CD4-positive, alpha-beta memory T cell (primary cell): Measurements from ENCODE around the gene CWC27. TPM values are rescaled to one million over a fixed set of nuclear protein-coding genes. Genes with fewer than 3 reads are reported as not detected.

Experiments used
- CTCF ChIA-PET: fragments of 350-600 bp; sonication (Branson Sonifier 250); formaldehyde crosslinking; loops from one replicate; lab custom pipeline; 2021; ENCODE audit warnings: inconsistent platforms; ENCODE audit not compliant: partially characterized antibody; lab: Charles Lee
- POLR2A ChIA-PET: fragments of 350-600 bp; sonication (Branson Sonifier 250); formaldehyde crosslinking; loops from one replicate; lab custom pipeline; 2021; ENCODE audit not compliant: partially characterized antibody; lab: Charles Lee
- DNase-seq, 5 donors: peaks; one replicate each; pipeline versions ENCODE4 v3.0.0 to v3.0.0-alpha.2; 2020 to 2022; ENCODE audit warnings: mixed read lengths in 1 of 5
- H3K27ac ChIP-seq: one replicate; pipeline ENCODE4 v1.7.0; 2013; ENCODE audit warnings: low read depth, low read length
- H3K27me3 ChIP-seq: 2 replicates; pipeline ENCODE4 v1.7.0; 2013; ENCODE audit warnings: mild to moderate bottlenecking, low read length, moderate library complexity; ENCODE audit not compliant: insufficient read depth
- H3K36me3 ChIP-seq: 2 replicates; pipeline ENCODE4 v1.7.0; 2013; ENCODE audit warnings: mild to moderate bottlenecking, low read length, moderate library complexity; ENCODE audit not compliant: insufficient read depth
- H3K4me1 ChIP-seq: 2 replicates; pipeline ENCODE4 v1.7.0; 2013; ENCODE audit warnings: mild to moderate bottlenecking, low read length, moderate library complexity; ENCODE audit not compliant: insufficient read depth
- H3K4me3 ChIP-seq, 2 donors: one replicate each; pipeline ENCODE4 v1.7.0; 2013; ENCODE audit warnings: low read length in 2 of 2, mild to moderate bottlenecking in 1 of 2
- H3K9me3 ChIP-seq, 2 donors: one replicate each; pipeline ENCODE4 v1.7.0; 2013; ENCODE audit warnings: low read length in 2 of 2, control low read depth in 1 of 2; ENCODE audit not compliant: control insufficient read depth in 1 of 2
- H3K27ac Mint-ChIP-seq, 7 donors: one replicate each; pipeline ENCODE4 v1.8.0; 2020 to 2021; ENCODE audit warnings: mixed read lengths in 7 of 7, mild to moderate bottlenecking in 6 of 7, inconsistent platforms in 3 of 7, moderate library complexity in 3 of 7
- H3K27me3 Mint-ChIP-seq, 2 donors: one replicate each; pipeline ENCODE4 v1.8.0; 2020 to 2021; ENCODE audit warnings: mixed read lengths in 2 of 2
- H3K36me3 Mint-ChIP-seq, 2 donors: one replicate each; pipeline ENCODE4 v1.8.0; 2020 to 2021; ENCODE audit warnings: mixed read lengths in 2 of 2, inconsistent platforms in 1 of 2, mild to moderate bottlenecking in 1 of 2
- H3K4me1 Mint-ChIP-seq, 4 donors: one replicate each; pipeline ENCODE4 v1.8.0; 2020 to 2021; ENCODE audit warnings: mixed read lengths in 4 of 4, mild to moderate bottlenecking in 1 of 4
- H3K4me3 Mint-ChIP-seq, 8 donors: one replicate each; pipeline ENCODE4 v1.8.0; 2020 to 2021; ENCODE audit warnings: mixed read lengths in 8 of 8, mild to moderate bottlenecking in 7 of 8, moderate library complexity in 6 of 8, inconsistent platforms in 3 of 8
- H3K9me3 Mint-ChIP-seq, 8 donors: one replicate each; pipeline ENCODE4 v1.8.0; 2020 to 2021; ENCODE audit warnings: mixed read lengths in 8 of 8, mild to moderate bottlenecking in 5 of 8, inconsistent platforms in 3 of 8, moderate library complexity in 1 of 8
- intact Hi-C: fragments of 100-400 bp; cut with micrococcal nuclease; formaldehyde crosslinking; loops from one replicate; pipeline ENCODE4 v1.15.1; 2023
- polyA plus RNA-seq, 2 donors: library from polyadenylated mRNA; unstranded; fragments of 300-500 nt; fragmentation: Illumina TruSeq; gene quantifications; one replicate each; pipeline ENCODE4 v1.2.3, GENCODE V29; 2021
- total RNA-seq, 2 experiments: library from RNA; stranded (reverse); gene quantifications; one replicate each; pipeline ENCODE4 v1.2.3, GENCODE V29; 2021

The CWC27 gene
- total and polyA plus RNA-seq, 4 experiments from 2014 or later = 16.8 to 37.7 (median 22.9) TPM

DNA sequence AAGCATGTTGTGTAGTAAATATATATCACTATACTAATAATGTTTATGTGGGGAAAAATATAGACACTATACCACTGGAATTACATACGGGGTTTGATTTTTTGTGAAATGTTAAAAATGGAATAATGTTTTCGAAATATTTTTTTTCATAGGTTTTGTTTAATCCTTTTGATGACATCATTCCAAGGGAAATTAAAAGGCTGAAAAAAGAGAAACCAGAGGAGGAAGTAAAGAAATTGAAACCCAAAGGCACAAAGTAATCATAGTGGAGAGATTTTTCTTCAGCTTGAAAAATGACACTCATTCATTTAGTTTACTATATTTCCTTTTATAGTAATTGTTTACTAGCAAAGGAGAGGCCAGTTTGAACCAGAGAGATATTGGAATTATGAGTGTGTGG is 17.6 kb downstream of the CWC27 start:
- H3K4me1 Mint-ChIP-seq = peaks cover 0 to 3% (median 1%) of the 10 kb centered on the region in 4 donors
- H3K4me3 ChIP-seq = no peak overlapping the region
- peaks cover 22 to 27% of the 10 kb centered on the region in 2 donors for H3K36me3 Mint-ChIP-seq
- no peaks in the 10 kb centered on the region for H3K9me3 ChIP-seq
- no peaks in the 10 kb centered on the region for H3K9me3 Mint-ChIP-seq
- CTCF ChIA-PET = interaction anchor here (1.2 to 1.9 kb wide), 2 partner anchors 147 to 152 kb away, joined by 3 to 8 read pairs; no protein-coding TSS in a partner anchor
- no peak overlapping the region for H3K27ac Mint-ChIP-seq
- H3K27ac ChIP-seq = no peak overlapping the region
- H3K4me1 ChIP-seq = no peaks in the 10 kb centered on the region
- no peak for DNase-seq
- POLR2A ChIA-PET = no interaction called here
- H3K27me3 ChIP-seq = no peaks in the 10 kb centered on the region
- H3K27me3 Mint-ChIP-seq = no peaks in the 10 kb centered on the region
- H3K4me3 Mint-ChIP-seq = no peak overlapping the region
- intact Hi-C loops = no loop called here
- peaks cover 6% of the 10 kb centered on the region for H3K36me3 ChIP-seq

DNA sequence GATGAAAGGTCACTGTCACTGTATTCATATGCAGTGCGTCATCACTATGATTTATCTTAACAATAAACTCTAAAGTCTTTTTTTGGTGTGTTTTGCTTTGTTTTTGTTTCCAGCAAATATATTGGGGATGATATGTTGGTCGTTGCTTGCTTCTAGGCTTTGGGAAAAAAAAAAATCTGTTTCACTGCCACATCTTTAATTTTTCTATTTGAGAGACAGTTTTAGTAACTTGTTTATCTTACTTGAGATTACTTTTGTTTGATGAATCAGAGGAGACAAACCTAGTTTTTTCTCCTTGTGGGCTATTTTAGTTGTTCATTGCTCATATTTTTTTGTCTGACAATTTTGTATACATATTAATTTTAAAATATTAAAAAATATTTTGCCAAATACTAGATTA is 19.4 kb downstream of the CWC27 start:
- H3K36me3 Mint-ChIP-seq = peaks cover 29 to 32% of the 10 kb centered on the region in 2 donors

DNA sequence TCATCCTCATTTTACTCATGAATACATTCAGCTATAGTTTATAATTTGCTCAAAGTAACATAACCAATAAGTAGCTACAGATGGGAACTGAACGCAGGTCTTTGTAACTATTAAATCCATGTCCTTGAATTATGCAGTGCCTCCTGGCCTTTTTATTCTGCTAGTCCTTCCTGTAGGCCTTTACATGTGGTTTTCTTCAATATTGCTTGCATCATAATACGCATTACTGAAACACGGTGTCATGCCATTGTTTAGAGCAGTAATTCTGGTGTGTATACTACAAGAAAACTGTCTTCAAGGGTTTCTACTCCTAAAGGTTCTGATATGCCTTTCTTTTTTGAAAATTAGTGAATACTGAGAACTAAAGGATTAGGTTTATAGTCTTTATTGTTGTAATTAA is 20.7 kb downstream of the CWC27 start:
- no peaks in the 10 kb centered on the region for H3K27me3 ChIP-seq
- no peaks in the 10 kb centered on the region for H3K9me3 Mint-ChIP-seq
- intact Hi-C loops = no loop called here

More for the DNA sequence above, 19.4 kb downstream of the CWC27 start:
- peaks cover 6% of the 10 kb centered on the region for H3K36me3 ChIP-seq
- H3K4me3 ChIP-seq = no peak overlapping the region
- ChIA-PET CTCF (interaction anchor here (0.9 to 1.4 kb wide), 3 partner anchors 152 to 157 kb away, joined by 3 to 4 read pairs (median 3); no protein-coding TSS in a partner anchor), POLR2A (no interaction called here)
- H3K4me1 ChIP-seq = no peaks in the 10 kb centered on the region
- Mint-ChIP-seq H3K27ac (no peak overlapping the region), H3K27me3 (no peaks in the 10 kb centered on the region), H3K4me1 (peaks cover 0 to 3% (median 1%) of the 10 kb centered on the region in 4 donors), H3K9me3 (no peaks in the 10 kb centered on the region), H3K4me3 (no peak overlapping the region)
- no peaks in the 10 kb centered on the region for H3K9me3 ChIP-seq
- no peak overlapping the region for H3K27ac ChIP-seq
- DNase-seq = no peak
- H3K27me3 ChIP-seq = no peaks in the 10 kb centered on the region
- intact Hi-C loops = no loop called here

DNA sequence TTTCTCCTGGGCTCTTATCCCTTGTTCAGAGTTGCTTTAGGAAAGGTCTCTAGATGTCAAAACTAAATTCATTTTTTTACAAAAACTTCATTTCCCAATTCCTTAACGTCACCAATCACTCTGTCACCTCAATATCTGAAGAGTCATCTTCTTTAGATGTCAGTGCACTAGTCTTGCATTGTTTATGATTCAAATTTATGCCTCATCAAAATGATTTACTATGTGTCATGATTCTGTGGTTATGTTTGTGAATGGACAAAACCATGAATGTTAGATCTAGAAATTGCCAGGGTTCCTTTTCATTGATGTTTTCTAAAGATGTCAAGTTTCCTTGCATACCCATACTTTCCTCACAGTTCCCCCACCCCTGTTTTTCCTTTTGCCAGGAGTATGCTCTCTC is 21.5 kb downstream of the CWC27 start:
- Mint-ChIP-seq H3K27me3 (no peaks in the 10 kb centered on the region), H3K27ac (no peak overlapping the region), H3K36me3 (peaks cover 25 to 37% of the 10 kb centered on the region in 2 donors), H3K4me3 (no peak overlapping the region), H3K9me3 (no peaks in the 10 kb centered on the region), H3K4me1 (no peaks in the 10 kb centered on the region)
- H3K4me1 ChIP-seq = no peaks in the 10 kb centered on the region
- H3K27me3 ChIP-seq = no peaks in the 10 kb centered on the region
- DNase-seq = no peak
- no peak overlapping the region for H3K27ac ChIP-seq
- intact Hi-C loops = no loop called here
- no peaks in the 10 kb centered on the region for H3K9me3 ChIP-seq
- H3K36me3 ChIP-seq = peaks cover 6% of the 10 kb centered on the region
- ChIA-PET POLR2A (no interaction called here), CTCF (no interaction called here)
- no peak overlapping the region for H3K4me3 ChIP-seq

More for the DNA sequence above, 20.7 kb downstream of the CWC27 start:
- no peak for DNase-seq
- Mint-ChIP-seq H3K36me3 (peaks cover 26 to 37% of the 10 kb centered on the region in 2 donors), H3K4me3 (no peak overlapping the region), H3K27me3 (no peaks in the 10 kb centered on the region), H3K27ac (no peak overlapping the region), H3K4me1 (peaks cover 0 to under 1% (median 0%) of the 10 kb centered on the region in 4 donors)
- ChIA-PET POLR2A (no interaction called here), CTCF (interaction anchor here (1.4 kb wide), 1 partner anchor 156 kb away, joined by 3 read pairs; no protein-coding TSS in a partner anchor)
- no peak overlapping the region for H3K27ac ChIP-seq
- H3K4me1 ChIP-seq = no peaks in the 10 kb centered on the region
- peaks cover 6% of the 10 kb centered on the region for H3K36me3 ChIP-seq
- H3K9me3 ChIP-seq = no peaks in the 10 kb centered on the region
- H3K4me3 ChIP-seq = no peak overlapping the region

DNA sequence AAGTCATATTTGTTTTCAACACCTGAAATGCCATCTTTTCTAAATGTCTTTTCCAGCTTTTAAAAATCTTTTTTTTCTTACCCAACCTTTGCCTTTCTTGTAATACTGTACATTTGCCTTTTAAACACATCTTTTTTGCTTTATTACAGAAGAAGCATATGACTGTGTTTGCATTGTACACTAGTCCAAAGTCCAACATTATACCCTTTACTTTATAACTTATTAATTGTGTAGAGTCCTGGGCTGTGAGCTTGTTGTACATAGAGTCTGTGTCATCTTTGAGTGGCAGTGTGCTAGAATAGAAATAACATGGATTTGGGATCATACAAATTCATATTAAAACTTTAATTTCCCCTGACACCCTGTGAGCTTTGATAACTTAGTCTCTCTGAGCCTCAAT is 23.7 kb downstream of the CWC27 start:
- H3K27ac ChIP-seq = no peak overlapping the region
- Mint-ChIP-seq H3K27ac (no peak overlapping the region), H3K27me3 (no peaks in the 10 kb centered on the region), H3K9me3 (no peaks in the 10 kb centered on the region), H3K4me1 (no peaks in the 10 kb centered on the region), H3K4me3 (no peak overlapping the region), H3K36me3 (peaks cover 20 to 32% of the 10 kb centered on the region in 2 donors)
- no peaks in the 10 kb centered on the region for H3K9me3 ChIP-seq
- no peaks in the 10 kb centered on the region for H3K27me3 ChIP-seq
- ChIA-PET POLR2A (no interaction called here), CTCF (interaction anchor here (2.5 kb wide), 1 partner anchor 8 kb away, joined by 13 read pairs; no protein-coding TSS in a partner anchor)
- no peak overlapping the region for H3K4me3 ChIP-seq
- no peaks in the 10 kb centered on the region for H3K36me3 ChIP-seq
- H3K4me1 ChIP-seq = no peaks in the 10 kb centered on the region
- intact Hi-C loops = no loop called here
- DNase-seq = no peak

DNA sequence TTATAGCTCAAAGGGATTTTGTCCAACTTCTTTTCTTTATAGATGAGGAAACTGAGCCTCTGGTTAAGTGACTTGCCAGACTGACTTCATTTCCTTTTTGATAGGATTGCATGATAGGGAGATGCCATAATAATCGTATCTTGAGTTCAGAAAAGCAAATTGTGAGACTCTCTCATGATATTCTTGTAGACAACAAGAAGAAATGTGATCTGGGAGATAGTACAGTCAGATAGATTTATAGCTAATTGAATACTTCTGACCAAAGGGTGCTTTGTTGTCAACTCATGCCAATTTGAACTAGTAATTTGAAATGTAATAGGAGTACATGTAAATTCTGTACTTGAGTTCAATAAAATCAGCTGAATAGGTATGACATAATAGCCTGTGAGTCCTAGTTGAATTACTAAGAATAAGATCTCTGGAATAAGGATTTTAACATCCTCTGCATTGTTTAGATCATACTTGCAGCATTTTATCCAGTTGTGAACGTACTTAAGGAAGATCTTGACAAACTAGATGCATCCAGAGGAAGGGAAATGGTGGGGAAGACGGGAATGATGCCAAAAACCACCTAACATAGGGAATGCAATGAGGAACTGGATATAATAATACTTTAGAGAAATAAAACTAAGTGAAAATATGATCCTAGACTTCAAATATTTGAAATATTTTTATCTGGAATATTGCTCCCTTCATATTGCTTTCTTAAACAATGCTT is 25.5 kb downstream of the CWC27 start:
- no peak for DNase-seq
- no peak overlapping the region for H3K4me3 ChIP-seq
- CTCF ChIA-PET = interaction anchor here (1.2 to 2.5 kb wide), 2 partner anchors 10 to 12 kb away, joined by 3 to 13 read pairs; no protein-coding TSS in a partner anchor
- H3K27ac ChIP-seq = no peak overlapping the region
- Mint-ChIP-seq H3K9me3 (no peaks in the 10 kb centered on the region), H3K27me3 (no peaks in the 10 kb centered on the region), H3K4me1 (no peaks in the 10 kb centered on the region), H3K36me3 (peaks cover 20 to 36% of the 10 kb centered on the region in 2 donors), H3K4me3 (no peak overlapping the region), H3K27ac (peak overlapping the region in 1 of 7 donors; percentile 58)
- H3K36me3 ChIP-seq = no peaks in the 10 kb centered on the region
- POLR2A ChIA-PET = interaction anchor here (1.9 kb wide), 1 partner anchor 25 kb away, joined by 4 read pairs; the partner anchor contains the start of genes CWC27 and SREK1IP1
- no peaks in the 10 kb centered on the region for H3K9me3 ChIP-seq
- H3K27me3 ChIP-seq = no peaks in the 10 kb centered on the region
- intact Hi-C loops = no loop called here
- H3K4me1 ChIP-seq = no peaks in the 10 kb centered on the region

DNA sequence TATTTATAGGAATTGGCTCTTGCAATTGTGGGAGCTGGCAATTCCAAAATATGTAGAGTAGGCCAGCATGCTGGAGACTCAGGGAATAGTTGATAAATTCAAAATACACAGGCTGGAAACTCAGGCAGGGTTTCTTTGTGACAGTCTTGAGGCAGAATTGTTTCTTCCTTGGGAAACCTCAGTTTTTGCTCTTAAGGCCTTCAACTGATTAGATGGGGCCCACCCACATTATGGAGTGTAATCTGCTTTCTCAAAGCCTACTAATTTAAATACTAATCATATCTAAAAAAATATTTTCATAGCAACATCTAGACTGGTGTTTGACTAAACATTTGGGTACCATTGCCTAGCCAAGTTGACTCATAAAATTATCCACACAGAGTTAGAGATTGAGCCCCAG is 27.6 kb downstream of the CWC27 start:
- intact Hi-C loops = no loop called here
- peaks cover 19 to 42% of the 10 kb centered on the region in 2 donors for H3K36me3 Mint-ChIP-seq
- H3K9me3 ChIP-seq = no peaks in the 10 kb centered on the region
- no peak overlapping the region for H3K27ac ChIP-seq
- no peaks in the 10 kb centered on the region for H3K27me3 Mint-ChIP-seq
- ChIA-PET POLR2A (no interaction called here), CTCF (no interaction called here)
- H3K27me3 ChIP-seq = no peaks in the 10 kb centered on the region
- no peak overlapping the region for H3K27ac Mint-ChIP-seq
- no peak for DNase-seq
- no peaks in the 10 kb centered on the region for H3K36me3 ChIP-seq
- no peaks in the 10 kb centered on the region for H3K4me1 Mint-ChIP-seq
- no peaks in the 10 kb centered on the region for H3K9me3 Mint-ChIP-seq
- H3K4me3 ChIP-seq = no peak overlapping the region
- H3K4me3 Mint-ChIP-seq = no peak overlapping the region
- no peaks in the 10 kb centered on the region for H3K4me1 ChIP-seq
